HCT116 (cell line): Measurements from ENCODE around the gene PDE4B. TPM values are rescaled to one million over a fixed set of nuclear protein-coding genes. Genes with fewer than 3 reads are reported as not detected.

Source experiments
- ATAC-seq: fragments of 200-7000 bp; cut with Tn5 transposase; 2 replicates; pipeline ENCODE4 v1.9.1; 2020; ENCODE audit warnings: mild to moderate bottlenecking, moderate library complexity
- BruUV-seq: library from RNA; stranded (reverse); fragments of 400-500 nt; replicated peaks from 2 replicates; lab custom pipeline; 2021; lab: Mats Ljungman, UMichigan
- CTCF ChIA-PET: fragments of 300-600 bp; sonication (Branson Sonifier 250); formaldehyde crosslinking; loops from one replicate; lab custom pipeline; 2021; ENCODE audit warnings: antibody characterized with exemption; lab: Charles Lee
- POLR2A ChIA-PET: fragments of 300-600, 350-600 bp; sonication (Branson Sonifier 250); formaldehyde crosslinking; loops from one replicate; lab custom pipeline; 2021; ENCODE audit warnings: antibody characterized with exemption; lab: Charles Lee
- RAD21 ChIA-PET, 2 experiments: fragments of 300-600 bp; sonication (Branson Sonifier 250); formaldehyde crosslinking; loops; one replicate each; lab custom pipeline; 2023; ENCODE audit warnings: low total read pairs in 2 of 2; ENCODE audit not compliant: uncharacterized antibody in 2 of 2, unreplicated experiment in 2 of 2, low non-redundant PET in 1 of 2; lab: Charles Lee
- DNase-seq: peaks from one replicate; pipeline ENCODE4 v3.0.0-alpha.2; 2010; ENCODE audit warnings: low read depth, low spot score
- H2AFZ ChIP-seq: fragments of 200-600 bp; shearing (Covaris generic), sonication (generic); 2 replicates; pipeline ENCODE4 v1.6.1; 2017; ENCODE audit warnings: low read depth, mixed run types, mixed read lengths, antibody characterized with exemption, low read length; ENCODE audit not compliant: poor library complexity, severe bottlenecking
- H3K27ac ChIP-seq: 2 replicates; pipeline ENCODE4 v1.5.1; 2012; ENCODE audit warnings: low read depth, low read length
- H3K27me3 ChIP-seq: fragments of 200-600 bp; sonication (generic); 2 replicates; pipeline ENCODE4 v1.6.1; 2016; ENCODE audit warnings: mixed run types, low read length, mixed read lengths; ENCODE audit not compliant: insufficient read depth
- H3K36me3 ChIP-seq, 2 experiments: fragments of 200-500 bp in 1 of 2; fragments of 200-600 bp in 1 of 2; sonication (Bioruptor generic) in 1 of 2; sonication (generic) in 1 of 2; 2 replicates each; pipeline versions ENCODE4 v1.5.1 to v1.6.1; 2014 to 2016; ENCODE audit warnings: low read length in 2 of 2, inconsistent platforms in 1 of 2, mixed read lengths in 1 of 2, mixed run types in 1 of 2; ENCODE audit not compliant: insufficient read depth in 2 of 2, control insufficient read depth in 1 of 2
- H3K4me1 ChIP-seq, 2 experiments: fragments of 200-600 bp in 1 of 2; sonication (generic) in 1 of 2; 2 replicates each; pipeline versions ENCODE4 v1.5.1 to v1.6.1; 2012 to 2017; ENCODE audit warnings: low read length in 2 of 2, inconsistent platforms in 1 of 2, mild to moderate bottlenecking in 1 of 2, mixed read lengths in 1 of 2, mixed run types in 1 of 2, moderate library complexity in 1 of 2; ENCODE audit not compliant: insufficient read depth in 2 of 2, control insufficient read depth in 1 of 2
- H3K4me2 ChIP-seq: fragments of 200-600 bp; sonication (generic); 2 replicates; pipeline ENCODE4 v1.6.1; 2017; ENCODE audit warnings: mixed run types, low read length, mixed read lengths
- H3K4me3 ChIP-seq, 2 experiments: fragments of 200-600 bp in 1 of 2; sonication (generic) in 1 of 2; replicated peaks in 1 of 2; 2 replicates each; pipeline ENCODE4 v1.5.1; 2011 to 2016; ENCODE audit warnings: low read length in 2 of 2, control low read depth in 1 of 2, low read depth in 1 of 2, mild to moderate bottlenecking in 1 of 2, mixed read lengths in 1 of 2, mixed run types in 1 of 2
- H3K79me2 ChIP-seq: fragments of 200-600 bp; sonication (generic); 2 replicates; pipeline ENCODE4 v1.6.1; 2017; ENCODE audit warnings: mild to moderate bottlenecking, mixed run types, low read length, moderate library complexity, mixed read lengths; ENCODE audit not compliant: insufficient read depth
- H3K9ac ChIP-seq: fragments of 200-600 bp; sonication (generic); 2 replicates; pipeline ENCODE4 v1.6.1; 2016; ENCODE audit warnings: low read length, mixed read lengths
- H3K9me2 ChIP-seq: fragments of 200-600 bp; sonication (generic), shearing (Covaris generic); 2 replicates; pipeline ENCODE4 v1.6.1; 2017; ENCODE audit warnings: mixed run types, mild to moderate bottlenecking, moderate library complexity; ENCODE audit not compliant: insufficient read depth
- H3K9me3 ChIP-seq, 2 experiments: fragments of 200-500 bp in 1 of 2; fragments of 200-600 bp in 1 of 2; sonication (Bioruptor generic) in 1 of 2; sonication (generic) in 1 of 2; 2 replicates each; pipeline ENCODE4 v1.6.1; 2014 to 2017; ENCODE audit warnings: low read length in 2 of 2, mixed read lengths in 2 of 2, inconsistent platforms in 1 of 2, low read depth in 1 of 2, mild to moderate bottlenecking in 1 of 2, mixed run types in 1 of 2, moderate library complexity in 1 of 2; ENCODE audit not compliant: control insufficient read depth in 1 of 2, insufficient read depth in 1 of 2
- H4K20me1 ChIP-seq: fragments of 200-600 bp; sonication (generic), shearing (Covaris generic); 2 replicates; pipeline ENCODE4 v1.6.1; 2017; ENCODE audit warnings: mixed run types, mild to moderate bottlenecking, moderate library complexity; ENCODE audit not compliant: insufficient read depth
- EGR1 ChIP-seq: IDR thresholded peaks from 2 replicates; pipeline ENCODE4 v1.6.1; 2012; ENCODE audit warnings: low read depth
- JUND ChIP-seq: IDR thresholded peaks from 2 replicates; pipeline ENCODE4 v1.6.1; 2012
- POLR2A ChIP-seq: IDR thresholded peaks from 2 replicates; pipeline ENCODE4 v1.7.0; 2011; ENCODE audit warnings: borderline replicate concordance; ENCODE audit not compliant: insufficient read depth, insufficient read length; ENCODE audit errors: extremely low read depth
- POLR2AphosphoS5 ChIP-seq: IDR thresholded peaks from 2 replicates; pipeline ENCODE4 v1.6.1; 2011; ENCODE audit warnings: mild to moderate bottlenecking, low read depth, low read length, moderate library complexity
- RAD21 ChIP-seq: IDR thresholded peaks from 2 replicates; pipeline ENCODE4 v1.6.1; 2012; ENCODE audit warnings: low read depth, mild to moderate bottlenecking
- SIN3A ChIP-seq: IDR thresholded peaks from 2 replicates; pipeline ENCODE4 v1.6.1; 2012; ENCODE audit warnings: low read depth
- SP1 ChIP-seq: IDR thresholded peaks from 2 replicates; pipeline ENCODE4 v1.6.1; 2012; ENCODE audit warnings: low read depth
- SRF ChIP-seq: IDR thresholded peaks from 2 replicates; pipeline ENCODE4 v1.6.1; 2012; ENCODE audit warnings: low read depth
- ZFX ChIP-seq: fragments of 450-650 bp; IDR thresholded peaks from 2 replicates; pipeline ENCODE4 v1.6.1; 2017
- intact Hi-C: fragments of 100-400 bp; cut with micrococcal nuclease; formaldehyde crosslinking; loops from 2 replicates; pipeline ENCODE4 v1.10.0; 2022
- total RNA-seq: library from RNA; stranded (reverse); gene quantifications from one replicate; pipeline ENCODE4 v1.2.1, GENCODE V29; 2021; ENCODE audit not compliant: unreplicated experiment
- TF ChIP-seq, protein P1 (sequence below): IDR thresholded peaks from 2 replicates; pipeline ENCODE4 v1.6.1; 2012; ENCODE audit warnings: low read depth
- TF ChIP-seq, protein P2 (sequence below): IDR thresholded peaks from 2 replicates; pipeline ENCODE4 v1.6.1; 2012

PDE4B gene
- total RNA-seq, 1 experiment from 2014 or later, result 76.9 TPM

DNA sequence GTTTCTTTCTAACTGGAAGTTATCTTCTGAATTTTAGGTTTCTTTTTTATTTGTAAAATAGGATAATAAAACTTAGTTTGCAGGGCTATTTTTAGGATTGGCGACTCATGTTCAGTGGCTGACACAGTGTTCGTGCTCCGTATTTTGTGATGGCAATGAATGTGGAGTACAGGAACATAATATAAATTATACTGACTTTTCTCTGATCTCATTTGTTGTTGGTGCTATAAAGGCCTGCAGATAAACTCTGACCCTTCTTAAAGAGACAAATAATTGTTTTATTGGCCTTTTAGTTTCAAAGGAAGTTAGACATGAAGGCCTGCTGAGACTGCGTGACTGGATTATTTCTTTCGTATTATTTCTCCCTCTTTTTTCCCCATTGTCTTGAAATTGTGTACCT, 339.6 kb downstream of the PDE4B start:
- Histone ChIP-seq H3K4me1 (no peaks in the 10 kb centered on the region), H2AFZ (no peak overlapping the region), H3K27me3 (no peaks in the 10 kb centered on the region), H3K79me2 (no peaks in the 10 kb centered on the region), H3K9me3 (no peaks in the 10 kb centered on the region), H3K4me3 (no peak overlapping the region)
- RAD21 ChIA-PET, result no interaction called here
- no peak for TF ChIP-seq ZFX
- TF ChIP-seq, protein P1, sequence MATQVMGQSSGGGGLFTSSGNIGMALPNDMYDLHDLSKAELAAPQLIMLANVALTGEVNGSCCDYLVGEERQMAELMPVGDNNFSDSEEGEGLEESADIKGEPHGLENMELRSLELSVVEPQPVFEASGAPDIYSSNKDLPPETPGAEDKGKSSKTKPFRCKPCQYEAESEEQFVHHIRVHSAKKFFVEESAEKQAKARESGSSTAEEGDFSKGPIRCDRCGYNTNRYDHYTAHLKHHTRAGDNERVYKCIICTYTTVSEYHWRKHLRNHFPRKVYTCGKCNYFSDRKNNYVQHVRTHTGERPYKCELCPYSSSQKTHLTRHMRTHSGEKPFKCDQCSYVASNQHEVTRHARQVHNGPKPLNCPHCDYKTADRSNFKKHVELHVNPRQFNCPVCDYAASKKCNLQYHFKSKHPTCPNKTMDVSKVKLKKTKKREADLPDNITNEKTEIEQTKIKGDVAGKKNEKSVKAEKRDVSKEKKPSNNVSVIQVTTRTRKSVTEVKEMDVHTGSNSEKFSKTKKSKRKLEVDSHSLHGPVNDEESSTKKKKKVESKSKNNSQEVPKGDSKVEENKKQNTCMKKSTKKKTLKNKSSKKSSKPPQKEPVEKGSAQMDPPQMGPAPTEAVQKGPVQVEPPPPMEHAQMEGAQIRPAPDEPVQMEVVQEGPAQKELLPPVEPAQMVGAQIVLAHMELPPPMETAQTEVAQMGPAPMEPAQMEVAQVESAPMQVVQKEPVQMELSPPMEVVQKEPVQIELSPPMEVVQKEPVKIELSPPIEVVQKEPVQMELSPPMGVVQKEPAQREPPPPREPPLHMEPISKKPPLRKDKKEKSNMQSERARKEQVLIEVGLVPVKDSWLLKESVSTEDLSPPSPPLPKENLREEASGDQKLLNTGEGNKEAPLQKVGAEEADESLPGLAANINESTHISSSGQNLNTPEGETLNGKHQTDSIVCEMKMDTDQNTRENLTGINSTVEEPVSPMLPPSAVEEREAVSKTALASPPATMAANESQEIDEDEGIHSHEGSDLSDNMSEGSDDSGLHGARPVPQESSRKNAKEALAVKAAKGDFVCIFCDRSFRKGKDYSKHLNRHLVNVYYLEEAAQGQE, result no peak
- no peak for TF ChIP-seq RAD21
- TF ChIP-seq, protein P2, sequence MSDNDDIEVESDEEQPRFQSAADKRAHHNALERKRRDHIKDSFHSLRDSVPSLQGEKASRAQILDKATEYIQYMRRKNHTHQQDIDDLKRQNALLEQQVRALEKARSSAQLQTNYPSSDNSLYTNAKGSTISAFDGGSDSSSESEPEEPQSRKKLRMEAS, result no peak
- TF ChIP-seq SIN3A, result no peak
- no peak for TF ChIP-seq SRF
- TF ChIP-seq JUND, result no peak
- TF ChIP-seq POLR2A, result no peak
- no peak for TF ChIP-seq POLR2AphosphoS5
- TF ChIP-seq SP1, result no peak
- TF ChIP-seq EGR1, result no peak
- TF ChIP-seq, all 23 proteins: peak for 0
- Histone ChIP-seq H3K4me2 (no peak overlapping the region), H4K20me1 (no peaks in the 10 kb centered on the region), H3K9ac (no peak overlapping the region), H3K9me2 (0 out of 2 replicates have a peak, but pooled peaks cover 3% of the 10 kb centered on the region), H3K27ac (no peak overlapping the region), H3K36me3 (no peaks in the 10 kb centered on the region)
- no peak for ATAC-seq
- POLR2A ChIA-PET, result no interaction called here
- no TSS peak for BruUV-seq
- DNase-seq, result no peak
- intact Hi-C loops, result no loop called here
- CTCF ChIA-PET, result no interaction called here
